Left ventricle myocardium inferior (tissue), 1 donor: Measurements from ENCODE around the gene C16orf87. TPM values are rescaled to one million over a fixed set of nuclear protein-coding genes. Genes with fewer than 3 reads are reported as not detected.
A peak's percentile ranks its signal among the peaks of the same experiment; 100 is the strongest.

Source experiments
- DNase-seq: peaks from one replicate; pipeline ENCODE4 v3.0.0-alpha.2; 2020
- H3K27ac ChIP-seq: fragments of 200-600 bp; replicated peaks from 2 replicates; pipeline ENCODE4 v1.8.0; 2021
- H3K27me3 ChIP-seq: fragments of 200-600 bp; 2 replicates; pipeline ENCODE4 v1.8.0; 2021; ENCODE audit warnings: low read depth
- H3K36me3 ChIP-seq: fragments of 200-600 bp; 2 replicates; pipeline ENCODE4 v1.8.0; 2021
- H3K4me1 ChIP-seq: fragments of 200-600 bp; 2 replicates; pipeline ENCODE4 v1.8.0; 2021
- H3K4me3 ChIP-seq: fragments of 200-600 bp; 2 replicates; pipeline ENCODE4 v1.8.0; 2021; ENCODE audit warnings: mild to moderate bottlenecking, moderate library complexity
- H3K9me3 ChIP-seq: fragments of 200-600 bp; replicated peaks from 2 replicates; pipeline ENCODE4 v1.8.0; 2021
- intact Hi-C: fragments of 100-400 bp; cut with micrococcal nuclease; formaldehyde crosslinking; loops from one replicate; pipeline ENCODE4 v1.11.0; 2022
- total RNA-seq: library from RNA; stranded (reverse); fragmentation: NEBNext Ultra II Directional; extraction: Animal tissue kit (Norgen Biotek cat#: 25700); gene quantifications from one replicate; pipeline ENCODE4 v1.2.1, GENCODE V29; 2021
- TF ChIP-seq, protein P1 (sequence below): fragments of 200-600 bp; IDR thresholded peaks from 2 replicates; pipeline ENCODE4 v1.8.0; 2021; ENCODE audit warnings: antibody characterized with exemption, mild to moderate bottlenecking, borderline replicate concordance
- donor health status: DM: no; HTN: yes; CAD: no; lungs with severe emphysema.

The C16orf87 gene
- total RNA-seq, 1 donor from 2014 or later, result 12.5 TPM

DNA sequence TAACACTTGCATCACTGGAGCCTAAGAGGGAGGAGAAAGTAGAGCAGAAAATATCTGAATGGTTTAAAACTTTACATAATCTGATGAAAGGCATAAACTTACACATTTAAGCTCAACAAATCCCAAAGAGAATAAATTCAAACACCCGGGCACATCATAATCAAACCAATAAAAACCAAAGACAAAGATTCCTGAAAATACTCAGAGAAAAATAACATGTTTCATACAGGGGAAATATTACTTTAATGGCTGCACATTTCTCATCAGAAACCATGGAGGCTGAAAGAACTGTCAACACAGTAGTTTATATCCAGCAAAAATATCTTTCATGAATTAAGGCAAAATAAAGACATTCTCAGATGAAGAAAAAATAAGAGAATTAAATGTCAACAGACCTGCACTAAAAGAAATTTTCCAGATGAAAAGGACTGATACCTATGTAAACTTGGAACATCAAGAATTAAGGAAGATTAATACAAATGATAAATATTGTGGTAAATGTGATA lies 34.2 kb downstream of the C16orf87 start:
- intact Hi-C loops, result no loop called here
- H3K9me3 ChIP-seq, result peaks cover 34% of the 10 kb centered on the region

DNA sequence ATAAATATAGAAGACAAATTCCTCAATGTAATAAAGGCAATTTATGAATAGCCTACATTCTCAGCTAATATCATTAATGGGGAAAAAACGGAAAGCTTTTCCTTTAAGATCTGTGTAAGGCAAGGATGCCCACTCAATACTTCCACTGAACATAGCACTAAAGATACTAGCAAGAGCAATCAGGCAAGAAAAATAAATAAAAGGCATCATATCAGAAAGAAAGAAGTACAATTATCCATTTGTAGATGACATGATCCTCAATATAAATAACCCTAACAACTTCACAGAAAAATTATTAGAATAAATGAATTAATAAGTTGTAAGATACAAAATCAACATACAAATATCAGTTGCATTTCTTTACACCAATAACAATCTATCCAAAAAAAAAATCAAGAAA lies 37.1 kb downstream of the C16orf87 start:
- intact Hi-C loops, result no loop called here
- H3K4me3 ChIP-seq, result no peak overlapping the region

More for the DNA sequence above, 34.2 kb downstream of the C16orf87 start:
- TF ChIP-seq, protein P1, sequence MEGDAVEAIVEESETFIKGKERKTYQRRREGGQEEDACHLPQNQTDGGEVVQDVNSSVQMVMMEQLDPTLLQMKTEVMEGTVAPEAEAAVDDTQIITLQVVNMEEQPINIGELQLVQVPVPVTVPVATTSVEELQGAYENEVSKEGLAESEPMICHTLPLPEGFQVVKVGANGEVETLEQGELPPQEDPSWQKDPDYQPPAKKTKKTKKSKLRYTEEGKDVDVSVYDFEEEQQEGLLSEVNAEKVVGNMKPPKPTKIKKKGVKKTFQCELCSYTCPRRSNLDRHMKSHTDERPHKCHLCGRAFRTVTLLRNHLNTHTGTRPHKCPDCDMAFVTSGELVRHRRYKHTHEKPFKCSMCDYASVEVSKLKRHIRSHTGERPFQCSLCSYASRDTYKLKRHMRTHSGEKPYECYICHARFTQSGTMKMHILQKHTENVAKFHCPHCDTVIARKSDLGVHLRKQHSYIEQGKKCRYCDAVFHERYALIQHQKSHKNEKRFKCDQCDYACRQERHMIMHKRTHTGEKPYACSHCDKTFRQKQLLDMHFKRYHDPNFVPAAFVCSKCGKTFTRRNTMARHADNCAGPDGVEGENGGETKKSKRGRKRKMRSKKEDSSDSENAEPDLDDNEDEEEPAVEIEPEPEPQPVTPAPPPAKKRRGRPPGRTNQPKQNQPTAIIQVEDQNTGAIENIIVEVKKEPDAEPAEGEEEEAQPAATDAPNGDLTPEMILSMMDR, result no peak
- H3K36me3 ChIP-seq, result peaks cover 4% of the 10 kb centered on the region
- no peak overlapping the region for H3K27ac ChIP-seq
- no peak for DNase-seq
- no peaks in the 10 kb centered on the region for H3K4me1 ChIP-seq
- H3K27me3 ChIP-seq, result no peaks in the 10 kb centered on the region
- no peak overlapping the region for H3K4me3 ChIP-seq

DNA sequence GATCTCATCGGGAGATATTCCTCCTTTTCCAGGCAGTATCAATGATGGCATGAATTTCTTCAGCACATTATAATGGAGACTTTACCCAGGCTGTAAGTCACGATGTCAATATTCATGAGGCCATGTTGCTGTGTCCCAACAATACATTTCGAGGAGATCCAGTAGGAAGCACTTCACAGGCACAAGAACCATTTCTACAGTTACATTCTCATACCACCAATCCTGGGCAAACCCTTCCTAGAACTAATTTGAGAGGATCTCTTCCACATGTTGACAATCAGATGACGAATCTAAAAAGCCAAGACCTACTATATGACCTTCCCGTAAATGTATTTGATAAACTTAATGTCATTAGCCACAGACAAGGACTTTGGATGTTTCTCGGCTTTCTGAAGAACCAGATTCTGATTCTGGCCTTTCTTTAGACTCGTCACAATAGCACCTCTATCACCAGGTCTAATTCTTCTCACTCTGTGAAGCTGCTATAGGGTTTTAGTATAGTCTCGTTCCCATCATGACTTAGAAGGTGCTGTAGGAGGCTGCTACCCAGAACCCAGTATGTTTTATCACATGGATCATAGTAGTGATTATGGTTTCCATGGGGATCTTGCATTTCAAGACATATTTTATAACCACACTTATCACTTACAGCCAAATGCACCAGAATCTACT lies 40.2 kb downstream of the C16orf87 start:
- TF ChIP-seq, protein P1, result no peak
- Histone ChIP-seq H3K36me3 (peaks cover 2% of the 10 kb centered on the region), H3K27ac (peak overlapping the region; percentile 72), H3K4me1 (peaks cover 28% of the 10 kb centered on the region), H3K27me3 (no peaks in the 10 kb centered on the region), H3K9me3 (peaks cover 29% of the 10 kb centered on the region), H3K4me3 (peak overlapping the region; percentile 83)
- no peak for DNase-seq
- intact Hi-C loops, result no loop called here

More for the DNA sequence above, 37.1 kb downstream of the C16orf87 start:
- peaks cover 16% of the 10 kb centered on the region for H3K4me1 ChIP-seq
- TF ChIP-seq, protein P1, result no peak
- H3K27ac ChIP-seq, result no peak overlapping the region
- H3K36me3 ChIP-seq, result peaks cover 4% of the 10 kb centered on the region
- H3K27me3 ChIP-seq, result no peaks in the 10 kb centered on the region
- peaks cover 34% of the 10 kb centered on the region for H3K9me3 ChIP-seq
- no peak for DNase-seq

DNA sequence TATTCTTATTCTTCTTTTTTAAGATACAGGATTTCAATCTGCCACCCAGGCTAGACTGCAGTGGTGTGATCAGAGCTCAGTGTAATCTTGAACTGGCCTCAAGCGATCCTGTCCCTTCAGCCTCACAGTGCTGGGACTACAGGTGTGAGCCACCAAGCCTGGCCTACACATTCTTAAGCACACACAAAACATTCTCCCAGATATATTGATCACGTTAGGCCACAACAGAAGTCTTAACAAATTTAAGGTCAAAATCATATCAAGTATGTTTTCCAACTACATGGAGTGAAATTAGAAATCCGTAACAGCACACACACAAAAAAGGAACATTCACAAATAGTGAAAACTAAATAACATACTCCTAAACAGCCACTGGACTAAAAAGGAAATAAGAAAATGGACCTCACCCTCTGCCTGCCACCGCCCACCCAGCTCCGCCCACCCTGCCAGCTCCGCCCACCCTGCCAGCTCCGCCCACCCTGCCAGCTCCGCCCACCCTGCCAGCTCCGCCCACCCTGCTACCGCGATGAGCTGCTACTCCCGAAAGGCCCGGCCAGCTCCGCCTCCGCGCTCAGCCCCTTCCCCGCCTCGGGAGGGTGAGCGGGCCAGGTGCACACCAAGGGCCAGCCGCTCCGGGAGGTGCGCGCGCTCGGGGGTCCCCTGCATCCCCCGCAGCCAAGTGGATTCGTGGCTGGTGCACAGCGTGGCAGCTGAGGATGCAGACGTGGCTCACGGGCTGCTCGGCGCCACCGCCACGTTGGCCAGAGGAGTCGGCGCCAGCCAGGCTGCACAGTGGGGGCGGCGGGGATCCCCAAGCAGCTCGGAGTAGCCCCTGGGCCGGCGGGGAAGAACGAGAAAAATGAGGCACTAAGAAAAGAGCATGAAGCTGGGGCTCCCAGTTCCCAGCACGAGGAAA lies 41.2 kb downstream of the C16orf87 start:
- H3K9me3 ChIP-seq, result peaks cover 28% of the 10 kb centered on the region
- H3K36me3 ChIP-seq, result no peaks in the 10 kb centered on the region
- TF ChIP-seq, protein P1, result no peak
- peak overlapping the region; percentile 72 for H3K27ac ChIP-seq
- intact Hi-C loops, result no loop called here
- H3K27me3 ChIP-seq, result no peaks in the 10 kb centered on the region
- H3K4me3 ChIP-seq, result peak overlapping the region; percentile 83
- peak; percentile 77 for DNase-seq
- H3K4me1 ChIP-seq, result peaks cover 37% of the 10 kb centered on the region

DNA sequence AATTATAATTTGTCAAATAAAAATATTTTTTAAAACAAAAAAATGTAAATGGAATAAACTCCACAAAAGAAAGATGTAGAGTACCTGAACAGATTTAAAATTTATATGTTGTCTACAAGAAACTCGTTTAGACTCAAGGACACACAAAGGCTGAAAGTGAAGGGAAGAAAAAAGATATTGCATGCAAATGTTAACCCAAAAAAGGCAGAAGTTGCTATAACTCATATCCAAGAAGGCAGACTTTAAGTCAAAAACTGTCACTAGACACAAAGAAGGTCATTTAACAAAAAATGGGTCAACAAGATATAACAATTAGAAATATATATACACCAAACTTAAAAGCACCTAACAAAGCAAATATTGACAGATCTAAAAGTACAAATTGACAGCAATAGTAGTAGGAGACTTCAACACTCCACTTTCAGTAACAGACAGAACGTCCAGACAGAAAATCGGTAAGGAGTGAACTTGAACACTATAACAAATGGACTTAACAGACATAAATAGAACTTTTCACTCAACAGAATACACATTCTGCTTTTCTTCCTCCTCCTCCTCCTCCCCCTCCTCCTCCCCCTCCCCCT lies 42.0 kb downstream of the C16orf87 start:
- H3K4me3 ChIP-seq, result peak overlapping the region; percentile 83
- peaks cover 37% of the 10 kb centered on the region for H3K4me1 ChIP-seq
- intact Hi-C loops, result no loop called here
- H3K27ac ChIP-seq, result peak overlapping the region; percentile 63
- no peaks in the 10 kb centered on the region for H3K36me3 ChIP-seq
- H3K27me3 ChIP-seq, result no peaks in the 10 kb centered on the region
- TF ChIP-seq, protein P1, result no peak
- peaks cover 20% of the 10 kb centered on the region for H3K9me3 ChIP-seq
- no peak for DNase-seq
